Fibroblast of skin of abdomen (primary cell): ENCODE data around the gene CCM2L.
"Not testable (repeated sequence)": the region's sequence is repeated elsewhere in the genome, so short reads cannot be mapped to it uniquely, and the experiment has no call there.

ENCODE experiments used
- DNase-seq: peaks from one replicate; pipeline ENCODE4 v3.0.0-alpha.2; 2013

The CCM2L gene

DNA sequence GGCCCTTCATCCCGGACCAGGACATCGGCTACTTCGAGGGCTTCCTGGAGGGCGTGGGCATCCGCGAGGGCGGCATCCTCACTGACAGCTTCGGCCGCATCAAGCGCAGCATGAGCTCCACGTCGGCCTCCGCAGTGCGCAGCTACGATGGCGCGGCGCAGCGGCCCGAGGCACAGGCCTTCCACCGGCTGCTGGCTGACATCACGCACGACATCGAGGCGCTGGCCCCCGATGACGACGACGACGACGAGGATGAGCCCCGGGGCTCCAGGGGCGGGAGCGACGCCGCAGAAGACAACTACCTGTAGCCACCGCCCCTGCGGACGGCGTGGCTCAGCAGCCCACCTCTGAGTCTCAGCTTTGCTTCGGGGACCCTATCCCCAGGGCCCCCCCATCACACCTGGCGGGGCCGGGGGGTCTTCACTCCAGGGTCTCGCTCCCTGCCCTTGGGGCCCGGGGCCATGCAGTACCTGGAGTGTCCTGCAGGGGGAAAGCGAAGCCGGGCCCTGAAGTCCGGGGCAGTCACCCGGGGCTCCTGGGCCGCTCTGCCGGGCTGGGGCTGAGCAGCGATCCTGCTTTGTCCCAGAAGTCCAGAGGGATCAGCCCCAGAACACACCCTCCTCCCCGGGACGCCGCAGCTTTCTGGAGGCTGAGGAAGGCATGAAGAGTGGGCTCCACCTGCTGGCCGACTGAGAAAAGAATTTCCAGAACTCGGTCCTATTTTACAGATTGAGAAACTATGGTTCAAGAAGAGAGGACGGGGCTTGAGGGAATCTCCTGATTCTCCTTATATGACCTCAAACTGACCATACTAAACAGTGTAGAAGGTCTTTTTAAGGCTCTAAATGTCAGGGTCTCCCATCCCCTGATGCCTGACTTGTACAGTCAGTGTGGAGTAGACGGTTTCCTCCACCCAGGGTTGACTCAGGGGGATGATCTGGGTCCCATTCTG, 21.0 kb downstream of the CCM2L start:
- peak; percentile 81 for DNase-seq

DNA sequence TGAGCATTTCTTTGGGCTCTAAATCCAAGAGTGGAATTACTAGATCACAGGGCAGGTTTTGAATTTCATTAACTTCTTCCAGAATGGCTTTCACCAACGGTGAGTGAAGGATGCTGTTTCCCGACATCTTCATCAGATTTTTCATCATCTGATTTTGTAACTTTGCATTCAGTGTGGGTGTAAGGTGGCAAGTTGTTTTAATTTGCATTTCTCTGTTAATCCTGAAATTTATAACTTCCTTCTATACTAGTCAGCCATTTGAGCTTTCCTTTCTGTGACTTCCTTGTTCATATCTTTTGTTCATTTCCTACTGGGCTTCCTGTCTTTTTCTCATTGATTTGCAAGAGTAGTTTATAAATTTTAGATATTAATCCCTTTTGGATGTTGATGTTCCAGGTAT, 23.1 kb downstream of the CCM2L start:
- DNase-seq: no peak

- DNase-seq: not testable (repeated sequence)
Measured at GRCh38 chr20:32033721-32034120, 23.5 kb downstream of the CCM2L start.

GRCh38 chr20:32034581-32035425, 24.6 kb downstream of the CCM2L start:
- peak; percentile 20 for DNase-seq

- DNase-seq: no peak
Measured at GRCh38 chr20:32035426-32035779, 25.2 kb downstream of the CCM2L start.

DNA sequence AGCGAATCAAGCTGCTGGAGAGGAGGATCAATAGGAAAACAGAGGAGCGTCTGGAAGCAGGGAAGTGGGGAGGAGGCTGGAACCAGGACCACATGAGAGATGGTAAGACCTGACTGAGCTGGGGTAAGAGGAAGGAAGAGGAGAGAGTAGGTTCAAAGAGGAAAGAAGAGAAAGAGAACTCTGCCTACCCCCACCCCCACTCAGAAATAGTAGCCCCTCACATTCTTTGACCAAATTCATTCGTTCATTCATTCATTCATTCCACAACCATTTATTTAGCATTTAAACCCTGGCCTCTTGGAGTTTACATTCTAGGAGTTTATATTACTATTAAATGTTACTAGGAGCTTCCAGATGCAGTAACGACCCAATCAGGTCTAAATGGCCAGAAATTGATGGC, 26.0 kb downstream of the CCM2L start:
- DNase-seq: no peak

DNA sequence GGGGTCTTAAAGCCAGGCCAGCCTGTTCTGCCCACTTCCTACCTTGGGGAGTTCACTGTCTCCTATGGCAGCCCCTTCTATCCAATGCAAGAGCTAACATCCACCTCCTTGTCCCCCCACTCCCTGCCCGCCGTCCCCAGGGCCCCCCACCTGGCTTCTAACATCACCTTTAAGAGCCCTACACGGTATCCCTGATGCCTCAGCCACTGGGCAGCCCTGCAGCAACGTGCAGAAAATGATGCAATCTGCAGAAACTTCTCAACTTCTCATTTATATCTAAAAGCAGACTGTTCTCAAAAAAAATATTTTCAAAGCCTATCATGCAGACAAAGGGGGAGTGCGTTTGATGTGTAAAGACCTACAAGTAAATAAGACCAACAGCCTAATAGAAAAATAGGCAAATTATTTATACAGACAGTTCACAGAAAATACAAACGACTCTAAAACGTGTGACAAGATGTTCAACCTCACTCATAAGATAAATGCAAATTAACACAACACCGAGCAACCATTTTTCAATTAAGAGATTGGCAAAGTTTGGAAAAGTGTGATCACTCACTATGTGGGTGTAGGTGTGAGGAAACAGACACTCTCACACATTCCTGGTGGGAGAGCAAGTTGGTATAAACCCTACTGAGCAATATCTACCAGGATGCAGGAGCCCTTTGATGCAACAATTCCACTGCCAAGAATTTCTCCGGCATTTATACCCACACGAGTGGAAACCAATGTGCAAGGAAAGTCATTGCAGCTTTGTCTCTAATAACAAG, 26.7 kb downstream of the CCM2L start:
- DNase-seq: peak; percentile 67

GRCh38 chr20:32037929-32038328, 27.7 kb downstream of the CCM2L start:
- DNase-seq: peak; percentile 62

- DNase-seq: no peak
Measured at GRCh38 chr20:32040142-32040953, 30.1 kb downstream of the CCM2L start.

DNA sequence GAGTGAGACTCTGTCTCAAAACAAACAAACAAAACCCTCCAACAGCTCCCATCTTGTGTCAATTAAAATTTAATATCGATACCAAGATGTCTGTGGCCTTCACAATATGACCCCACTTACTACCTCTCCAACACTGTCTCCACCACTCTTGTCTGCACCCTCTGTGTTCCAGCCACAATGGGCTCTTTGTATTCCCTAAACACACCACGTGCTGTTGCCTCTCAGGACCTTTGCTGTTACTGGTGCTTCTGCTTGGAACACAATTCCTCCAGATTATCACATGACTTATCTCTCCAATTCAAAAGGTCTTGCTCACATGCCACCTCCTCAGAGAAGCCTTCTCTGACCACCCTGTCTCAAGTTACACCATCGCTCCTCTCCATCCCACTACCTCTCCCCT, 35.8 kb downstream of the CCM2L start:
- DNase-seq: no peak

- no peak for DNase-seq
Measured at GRCh38 chr20:32050324-32050841, 40.1 kb downstream of the CCM2L start.

DNA sequence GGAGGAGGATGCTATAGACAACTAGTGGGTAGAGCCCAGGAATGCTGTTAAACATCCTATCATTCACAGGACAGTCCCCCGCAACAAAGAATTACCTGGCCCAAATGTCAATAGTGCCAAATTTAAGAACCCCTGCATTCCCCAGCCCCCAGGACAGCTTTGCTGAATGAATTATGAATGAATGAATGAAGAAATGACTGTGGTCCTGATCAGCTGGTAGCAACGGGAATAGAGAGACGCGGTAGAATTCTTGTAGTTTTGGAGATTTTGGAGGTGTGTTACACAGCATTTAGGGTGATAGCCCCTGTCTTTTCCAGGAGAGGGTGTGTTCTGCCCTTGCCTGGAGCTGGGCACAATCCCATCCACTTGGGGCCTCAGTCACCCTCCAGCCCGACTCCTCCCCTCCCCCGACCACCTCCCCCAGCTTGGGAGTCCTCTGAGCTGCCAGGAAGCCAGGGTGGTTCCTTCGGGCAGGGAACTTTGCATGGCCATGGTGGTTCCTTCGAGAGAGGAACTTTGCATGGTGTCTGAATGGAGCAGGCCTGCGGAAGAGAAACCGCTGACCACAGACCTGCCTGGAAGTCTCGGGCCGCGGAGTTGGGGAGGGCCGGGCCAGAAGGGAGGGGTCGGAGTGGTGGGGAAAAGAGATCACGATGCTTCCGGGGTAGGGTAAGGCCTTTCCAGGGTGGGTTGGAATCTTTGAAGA, 40.8 kb downstream of the CCM2L start:
- no peak for DNase-seq

DNA sequence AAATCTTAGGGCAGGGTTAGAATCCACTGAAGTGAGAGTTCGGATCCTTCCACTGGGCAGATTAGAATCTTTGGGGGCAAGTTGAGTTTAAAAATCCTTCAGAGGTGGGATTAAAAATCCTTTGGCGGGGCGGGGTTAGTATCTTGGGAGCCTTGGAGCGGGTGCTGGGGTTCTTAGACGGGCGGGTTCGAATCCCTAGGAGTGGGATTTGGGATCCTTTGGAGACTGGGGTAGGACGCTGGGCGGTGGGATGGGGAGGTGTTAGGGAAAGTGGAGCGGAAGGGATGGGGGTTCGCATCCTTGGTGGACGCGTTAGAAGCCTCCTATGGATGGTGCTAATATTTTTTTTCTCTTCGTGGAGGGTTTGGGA, 41.5 kb downstream of the CCM2L start:
- no peak for DNase-seq

DNA sequence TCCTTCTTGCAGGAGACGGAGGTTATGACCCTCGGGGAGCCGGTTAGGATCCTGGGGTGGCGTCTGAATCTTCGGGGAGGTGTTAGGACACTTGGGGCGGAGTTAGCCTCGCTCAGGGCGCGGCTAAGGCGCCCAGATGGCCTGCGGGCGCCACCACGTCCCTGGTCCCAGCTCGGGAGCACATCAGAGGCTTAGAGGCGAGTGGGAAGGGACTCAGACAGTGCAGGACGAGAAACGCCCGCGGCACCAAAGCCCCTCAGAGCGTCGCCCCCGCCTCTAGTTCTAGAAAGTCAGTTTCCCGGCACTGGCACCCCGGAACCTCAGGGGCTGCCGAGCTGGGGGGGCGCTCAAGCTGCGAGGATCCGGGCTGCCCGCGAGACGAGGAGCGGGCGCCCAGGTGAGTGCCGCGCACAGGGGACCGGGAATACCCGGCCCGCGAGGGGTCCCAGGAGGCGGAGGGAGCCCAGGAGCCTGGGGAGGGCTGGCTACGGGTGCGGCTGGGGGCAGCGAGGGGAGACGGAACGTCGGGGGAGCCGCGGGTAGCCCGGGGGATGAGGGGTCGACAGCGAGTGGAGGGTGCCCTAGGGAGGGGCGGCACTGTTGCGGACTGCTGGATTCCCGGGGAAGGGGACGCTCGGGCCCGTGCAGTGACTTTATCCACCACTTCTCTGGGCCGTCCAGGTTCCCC, 42.0 kb downstream of the CCM2L start, which contains the start of gene HCK:
TSS of gene HCK (plus strand) at position 153 of the 688 bp plus-strand sequence.
- DNase-seq: no peak

GRCh38 chr20:32052778-32053362, 42.6 kb downstream of the CCM2L start:
- no peak for DNase-seq

DNA sequence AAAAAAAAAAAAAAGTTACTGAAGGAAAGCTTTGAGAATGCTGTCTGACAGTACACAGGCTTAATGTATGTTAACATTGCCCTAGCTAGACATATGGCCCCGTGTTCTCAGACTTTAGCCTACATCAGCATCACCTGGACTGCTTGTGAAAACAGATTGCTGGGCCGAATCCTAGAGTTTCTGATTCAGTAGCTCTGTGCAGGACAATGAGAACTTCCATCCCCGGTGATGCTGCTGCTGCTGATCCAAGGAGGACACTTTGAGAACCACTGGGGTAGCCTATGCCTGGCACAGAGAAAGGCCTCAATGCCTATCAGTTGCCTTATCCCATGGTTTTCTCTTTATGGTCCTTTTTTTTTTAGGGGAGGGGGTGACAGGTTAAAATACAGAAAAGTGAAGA, 43.4 kb downstream of the CCM2L start:
- no peak for DNase-seq

DNA sequence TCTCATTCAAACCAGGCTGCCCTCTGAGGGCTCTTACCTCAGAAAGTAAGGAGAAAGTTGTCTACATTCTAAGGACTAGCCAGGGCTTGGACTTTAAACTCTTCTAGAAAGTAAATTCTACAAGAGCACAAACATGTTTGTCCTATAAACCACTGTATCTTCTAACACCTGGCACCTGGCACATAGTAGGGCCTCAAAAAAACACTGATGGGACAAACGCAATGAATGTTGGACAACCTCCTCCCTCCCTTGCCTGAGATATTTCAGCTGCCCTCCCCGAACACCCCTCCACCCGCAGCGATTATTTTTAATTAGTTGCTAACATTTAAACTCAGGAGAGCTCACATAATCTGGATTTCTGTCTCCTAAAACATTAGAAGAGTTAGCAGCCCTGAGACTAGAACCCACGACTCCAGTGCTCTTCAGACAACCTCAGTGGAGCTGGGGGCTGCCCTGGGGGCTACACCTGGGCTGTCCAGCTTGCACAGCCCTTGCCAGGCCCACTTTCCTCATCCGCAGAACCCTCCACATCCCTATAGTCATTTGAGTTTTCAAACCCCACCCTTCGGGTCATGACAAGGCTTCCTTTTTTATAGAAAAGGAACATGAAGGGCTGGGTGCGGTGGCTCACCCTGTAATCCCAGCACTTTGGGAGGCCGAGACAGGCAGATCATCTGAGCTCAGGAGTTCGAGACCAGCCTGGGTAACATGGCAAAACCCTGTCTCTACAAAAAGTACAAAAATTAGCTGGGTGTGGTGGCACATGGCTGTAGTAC, 46.7 kb downstream of the CCM2L start:
- DNase-seq: no peak

DNA sequence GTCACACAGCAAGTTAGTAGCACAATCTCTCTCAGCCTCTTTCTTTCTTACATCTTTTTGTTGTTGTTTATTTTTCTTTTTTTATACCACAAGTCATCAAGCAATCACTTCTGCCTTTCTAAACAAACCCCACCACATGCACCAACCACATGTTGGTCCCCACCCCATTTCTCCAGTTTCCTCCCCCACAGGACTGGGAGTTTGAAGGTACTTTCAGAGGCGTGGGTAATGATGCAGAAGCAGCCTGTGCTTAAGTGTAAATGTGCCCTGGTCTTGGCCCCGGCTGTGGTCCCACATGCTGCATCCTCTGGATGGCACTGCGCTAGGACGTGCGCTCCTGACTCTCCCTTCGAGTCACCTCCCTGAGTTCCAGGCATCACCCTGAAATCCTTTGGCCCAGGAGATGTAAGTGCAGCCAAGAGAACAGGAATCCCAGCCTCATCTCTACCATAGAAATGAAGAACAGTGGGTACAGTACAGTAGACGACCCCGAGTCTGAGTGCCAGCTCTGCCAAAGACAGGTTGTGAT, 47.5 kb downstream of the CCM2L start:
- DNase-seq: no peak

GRCh38 chr20:32059189-32059588, 49.0 kb downstream of the CCM2L start:
- no peak for DNase-seq
